HG03520 (cell line): ENCODE measurements around the gene TTC38.

Experiments used
- ATAC-seq: cut with Tn5 transposase; IDR thresholded peaks from one replicate; pipeline ENCODE4 v1.9.1; 2021; ENCODE audit warnings: mild to moderate bottlenecking, moderate library complexity; ENCODE audit not compliant: unreplicated experiment

TTC38 gene

DNA sequence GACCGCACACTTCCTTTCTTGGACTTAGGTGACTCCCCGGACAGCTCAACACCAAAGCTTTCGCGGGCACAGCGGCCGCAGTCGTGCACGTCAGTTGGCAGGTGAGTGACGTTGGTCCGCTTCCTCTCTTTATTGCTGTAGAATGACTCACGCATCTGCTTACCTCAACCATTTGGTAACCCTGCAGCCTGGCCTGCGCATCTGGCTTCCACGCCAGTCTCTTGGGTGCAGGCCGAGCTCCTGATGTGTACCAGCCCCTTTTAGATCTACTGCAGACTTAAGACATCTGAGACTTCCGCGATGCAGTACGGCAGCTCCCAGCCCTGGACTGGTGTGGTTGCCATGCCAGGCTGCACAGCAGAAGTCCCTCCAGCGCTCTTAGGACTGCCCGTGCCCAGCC is 55.4 kb downstream of the TTC38 start:
- no peak for ATAC-seq

DNA sequence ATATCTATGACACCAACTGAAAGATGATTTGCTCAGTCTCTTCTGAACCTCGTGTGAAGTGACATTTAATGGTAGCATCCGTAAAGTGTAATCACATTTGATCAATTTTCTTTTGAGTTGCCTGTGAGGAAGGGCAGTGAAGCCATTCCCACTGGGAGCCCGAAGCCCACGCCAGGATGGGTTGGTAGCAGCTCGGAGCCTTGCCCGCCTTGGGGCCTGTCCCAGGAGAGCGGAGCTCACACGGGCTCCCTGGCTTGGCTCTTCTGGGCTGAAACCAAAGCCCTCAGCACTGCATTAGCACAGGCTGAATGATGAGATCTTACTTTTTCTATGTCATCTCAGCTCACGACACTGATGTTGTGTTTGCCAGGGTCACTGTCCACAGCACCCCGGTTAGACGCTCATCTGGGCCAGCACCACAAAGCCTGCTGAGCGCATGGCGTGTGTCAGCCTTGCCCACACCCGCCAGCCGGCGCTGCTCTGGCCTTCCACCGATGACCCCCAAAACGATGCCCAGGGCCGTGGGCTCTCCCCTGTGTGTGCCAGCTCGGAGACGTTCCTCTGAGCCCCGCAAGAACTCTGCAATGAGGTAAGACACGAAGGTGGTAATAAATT is 58.4 kb downstream of the TTC38 start:
- no peak for ATAC-seq

DNA sequence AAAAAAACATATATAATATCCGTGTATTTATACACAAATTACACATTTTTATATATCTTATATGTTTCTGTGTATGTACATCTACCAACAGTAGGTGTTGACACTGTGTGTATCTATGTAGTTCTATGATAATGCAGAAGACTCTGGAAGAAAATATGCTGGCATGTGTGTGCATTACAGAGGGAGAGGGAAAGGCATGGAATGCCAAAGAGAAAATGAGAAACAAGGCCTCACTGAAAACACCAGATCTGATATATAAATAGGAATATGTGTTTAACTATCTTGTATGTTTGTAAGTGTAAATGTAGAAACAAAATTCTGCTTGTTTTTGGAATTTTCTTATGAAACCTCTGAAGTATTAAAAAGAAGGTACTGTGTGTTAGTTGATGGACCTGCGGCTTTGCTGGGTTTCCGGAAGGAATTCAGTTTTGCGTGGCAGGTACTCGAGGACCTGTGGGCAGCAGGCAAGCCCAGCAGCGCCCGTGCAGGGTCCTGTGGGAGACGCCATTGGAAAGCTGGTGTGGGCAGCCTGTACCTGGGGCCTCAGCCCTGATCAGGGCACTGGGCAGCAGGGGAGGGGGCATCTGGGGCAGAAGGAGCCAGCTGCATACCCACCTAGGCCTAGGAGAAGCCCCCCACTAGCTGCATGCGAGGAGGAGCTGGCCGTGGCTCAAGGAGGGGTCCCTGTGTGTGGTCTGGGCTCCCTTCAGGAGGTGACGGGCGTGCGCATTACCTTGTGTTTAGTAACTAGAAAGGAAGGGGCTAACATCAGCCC is 60.1 kb downstream of the TTC38 start:
- ATAC-seq, result no peak

DNA sequence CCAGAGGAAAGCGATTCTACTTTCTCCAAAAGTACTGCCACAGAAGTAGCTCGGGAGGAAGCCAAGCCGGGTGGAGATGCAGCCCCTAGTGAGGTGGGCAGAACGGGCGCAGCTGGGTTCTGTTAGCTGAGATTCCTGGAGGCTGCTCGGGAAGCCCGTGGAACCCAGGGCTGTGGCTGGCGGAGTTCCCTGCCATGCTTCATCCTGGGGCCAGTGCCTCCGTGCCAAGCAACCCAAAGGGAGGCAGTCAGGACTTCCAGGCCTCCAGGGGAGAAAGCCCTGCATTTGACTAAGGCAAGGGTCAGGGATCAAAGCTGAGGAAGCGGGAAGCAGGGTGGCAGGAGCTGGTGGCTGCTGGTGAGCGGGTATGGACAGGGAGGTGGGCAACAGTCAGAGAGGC is 61.0 kb downstream of the TTC38 start:
- ATAC-seq, result no peak

GRCh38 chr22:46329616-46330015 is 61.8 kb downstream of the TTC38 start:
- ATAC-seq, result no peak

GRCh38 chr22:46330426-46330825 is 62.6 kb downstream of the TTC38 start:
- ATAC-seq, result no peak

DNA sequence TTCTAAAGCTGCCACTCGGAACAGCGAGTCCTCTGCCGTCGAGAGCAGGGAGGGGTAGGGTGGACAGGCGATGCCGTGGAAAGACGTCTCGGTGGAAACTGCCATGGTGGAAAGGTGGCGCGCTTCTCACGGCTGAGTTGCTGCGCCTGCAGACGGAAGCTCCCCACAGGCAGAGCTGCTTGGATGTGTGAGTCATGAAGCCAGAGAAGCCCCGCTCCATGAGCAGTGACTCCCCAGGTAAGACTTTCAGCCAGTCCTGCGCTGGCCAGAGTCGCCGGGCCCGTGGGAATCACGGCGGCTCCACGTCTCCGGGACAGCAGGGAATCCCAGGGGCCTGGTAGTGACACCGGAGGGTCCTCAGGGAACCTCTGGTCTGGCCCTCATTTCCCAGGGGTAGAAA is 63.7 kb downstream of the TTC38 start:
- ATAC-seq, result no peak

DNA sequence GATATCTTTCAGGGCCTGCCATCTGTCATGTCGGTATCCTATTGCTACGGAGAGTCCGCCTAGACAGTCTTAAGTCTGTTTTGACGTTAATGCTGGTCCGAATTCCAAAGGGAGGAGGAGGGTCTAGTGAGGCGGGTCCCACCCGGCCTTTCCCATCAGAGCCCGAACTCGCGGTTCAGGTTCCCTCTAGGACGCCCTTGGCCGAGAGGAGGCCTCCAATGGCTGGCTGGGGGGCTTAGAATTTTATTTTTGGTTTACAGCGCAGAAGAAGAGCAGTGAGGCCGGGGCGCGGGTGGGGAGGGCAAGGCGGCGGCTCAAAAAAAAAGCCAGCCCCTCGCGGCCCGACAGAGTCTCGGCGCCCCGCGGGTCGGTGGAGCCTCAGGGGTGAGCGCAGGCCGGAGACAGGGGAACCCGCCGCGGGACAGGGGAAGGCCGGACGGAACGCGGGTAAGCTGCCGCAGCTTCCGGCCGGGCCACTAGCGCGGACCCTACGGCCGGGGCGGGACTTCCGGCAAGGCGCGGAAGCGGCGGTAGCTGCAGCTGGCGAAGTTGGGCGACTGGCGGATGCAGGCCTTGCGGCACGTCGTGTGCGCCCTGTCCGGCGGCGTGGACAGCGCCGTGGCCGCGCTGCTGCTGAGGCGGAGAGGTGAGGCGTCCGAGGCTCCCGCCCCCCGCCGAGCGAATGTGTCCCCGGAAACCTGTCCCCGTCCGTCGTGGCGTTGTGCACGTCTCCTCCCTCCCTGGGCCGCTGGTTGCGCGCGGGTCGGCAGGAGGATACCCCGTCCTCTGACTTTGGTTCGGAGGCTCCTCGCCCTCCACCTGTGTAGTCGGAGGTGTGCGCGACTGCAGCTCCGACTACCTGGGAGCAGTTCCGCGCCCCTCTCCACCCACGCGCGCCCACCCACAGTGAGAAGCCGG is 67.7 kb downstream of the TTC38 start, which contains the start of gene TRMU:
TSS of gene TRMU (plus strand) at position 514 of the 918 bp plus-strand sequence. CDS start at position 565, 51 bp downstream.
- ATAC-seq, result peak; percentile 65

DNA sequence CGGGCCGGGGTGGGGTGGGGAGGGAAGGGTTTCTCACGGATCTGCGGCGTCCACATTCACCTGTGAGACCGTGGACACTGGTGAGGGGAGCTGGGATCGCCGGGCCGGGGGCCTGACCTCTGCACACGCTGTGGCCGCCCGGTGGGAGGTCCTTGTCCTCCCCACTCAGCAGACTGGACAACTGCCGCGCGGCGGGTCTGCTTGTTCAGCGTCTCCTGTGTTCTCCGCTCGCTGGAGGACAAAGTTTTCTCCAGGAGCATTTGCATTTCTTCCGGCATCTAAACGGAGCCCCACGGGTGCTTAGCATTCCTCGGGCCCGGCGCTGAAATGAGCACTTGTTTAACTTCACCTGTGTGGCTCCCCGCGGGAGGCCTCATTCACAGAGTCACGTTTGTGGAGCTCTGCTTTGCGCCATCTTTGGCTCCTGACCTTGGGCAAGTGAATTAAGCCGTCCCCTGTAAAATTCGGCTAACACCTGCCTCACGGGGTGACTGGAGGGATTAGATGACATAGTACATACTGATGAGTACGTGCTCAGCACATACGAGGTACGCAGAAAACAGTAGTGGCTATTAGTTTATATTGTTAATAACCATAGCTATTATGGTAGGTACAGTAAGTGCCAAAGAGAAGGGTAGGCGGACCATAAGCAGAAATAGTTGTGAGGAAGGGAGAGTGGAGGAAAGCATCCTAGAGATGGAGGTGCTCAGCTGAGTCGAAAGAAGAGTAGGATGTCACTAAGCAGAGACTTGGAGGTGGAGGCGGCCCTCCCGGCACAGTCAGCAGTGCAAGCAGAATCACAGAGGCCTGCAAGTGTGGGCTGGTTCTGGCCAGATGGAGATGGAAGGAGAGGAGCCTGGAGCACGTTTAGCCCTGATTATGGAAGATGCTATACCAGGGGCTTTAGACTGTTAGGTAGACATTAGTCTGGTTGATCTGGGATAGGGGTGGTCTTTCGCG is 68.6 kb downstream of the TTC38 start:
- ATAC-seq, result no peak

- ATAC-seq, result no peak
These were observed 70.1 kb downstream of the TTC38 start for GRCh38 chr22:46337870-46338269.

DNA sequence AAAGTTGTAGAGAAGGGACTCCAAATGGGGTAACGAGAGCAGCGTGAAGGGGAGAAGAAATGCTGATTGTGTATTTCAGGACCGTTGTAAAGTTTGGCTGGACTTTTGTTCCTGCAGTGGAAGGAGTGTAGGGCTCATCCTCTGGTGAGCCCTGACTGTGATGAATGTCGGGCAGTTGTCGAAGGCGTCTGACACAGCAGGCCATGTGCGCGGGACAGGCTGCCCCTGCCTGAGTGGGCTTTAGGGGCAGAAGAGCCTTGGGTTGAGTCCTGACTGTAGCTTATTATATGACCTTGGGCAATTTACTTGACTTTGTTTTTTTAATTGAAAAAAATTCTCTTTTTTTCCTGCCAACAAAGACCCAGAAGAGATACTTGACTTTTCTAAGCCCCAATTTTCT is 70.8 kb downstream of the TTC38 start:
- no peak for ATAC-seq

DNA sequence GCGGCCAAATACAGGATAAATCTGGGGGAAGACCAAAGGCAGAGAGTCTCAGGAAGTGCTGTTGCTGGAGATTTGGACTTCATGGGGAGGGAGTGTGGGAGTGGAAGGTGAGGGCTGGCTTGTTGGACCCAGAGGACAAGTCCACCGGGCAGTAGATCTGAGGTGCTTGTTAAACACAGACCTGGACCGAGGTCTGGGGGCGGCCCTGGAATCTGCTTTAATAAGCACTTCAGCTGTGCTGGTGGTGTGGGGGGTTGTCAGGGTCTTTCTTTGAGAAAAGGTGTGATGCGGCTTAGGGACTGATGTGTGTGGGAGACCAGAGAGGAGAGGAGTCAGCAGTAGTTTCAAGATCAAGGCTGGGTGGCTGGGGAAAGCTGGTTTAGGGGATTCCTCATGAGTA is 72.1 kb downstream of the TTC38 start:
- no peak for ATAC-seq

GRCh38 chr22:46340676-46341075 is 72.9 kb downstream of the TTC38 start:
- no peak for ATAC-seq
